ENCODE data around the gene SLC16A12. TPM values are rescaled to one million over a fixed set of nuclear protein-coding genes. Genes with fewer than 3 reads are reported as not detected.
A peak's percentile ranks its signal among the peaks of the same experiment; 100 is the strongest.

The SLC16A12 gene
- total and polyA plus RNA-seq, 2 of the 8 experiments (the other 6 are each of a cell fraction or from before 2014, with no cell fraction given): 1.6 to 1.9 TPM

GRCh38 chr10:89413398-89413912 lies 121.9 kb downstream of the SLC16A12 start:
- Histone ChIP-seq H3K4me1 (replicated peaks in 1 of 4; ENCODE audit: control insufficient read depth in 3 of 4, insufficient read depth in 4 of 4, low read length in 3 of 4) (peaks cover 0 to 10% (median 3%) of the 10 kb centered on the region in 4 experiments; a peak in 6 of 7 replicates), H2BK12ac (ENCODE audit: low read depth, low read length) (no peak overlapping the region), H3K56ac (replicated peaks; ENCODE audit: insufficient read length, low read depth, low read length) (no peak overlapping the region), H2BK120ac (replicated peaks; ENCODE audit: low read depth, low read length) (no peak overlapping the region), H3K27me3 (replicated peaks in 1 of 4; ENCODE audit: control insufficient read depth in 3 of 4, extremely low read depth in 1 of 4, insufficient read depth in 3 of 4, low read length in 3 of 4) (peaks cover 0 to 20% (median 15%) of the 10 kb centered on the region in 4 experiments; a peak in 6 of 7 replicates), H3K4me3 (ENCODE audit: extremely low read depth in 1 of 4, insufficient read depth in 2 of 4, low read depth in 3 of 4, low read length in 4 of 4) (peak overlapping the region in 2 of 4 experiments; percentile 78 to 81; a peak in 1 of 8 replicates), H3K23ac (ENCODE audit: insufficient read length) (no peak overlapping the region), H4K5ac (ENCODE audit: insufficient read length, low read depth, low read length) (no peak overlapping the region), H3K79me1 (ENCODE audit: low read depth, low read length) (no peaks in the 10 kb centered on the region), H4K20me1 (replicated peaks in 1 of 2; ENCODE audit: control insufficient read depth in 1 of 2, insufficient read depth in 2 of 2, low read length in 2 of 2) (no peaks in the 10 kb centered on the region), H2AK5ac (ENCODE audit: low read depth, low read length) (no peak overlapping the region), H3K79me2 (ENCODE audit: control insufficient read depth in 1 of 2, insufficient read depth in 2 of 2, low read length in 2 of 2) (no peaks in the 10 kb centered on the region), H3K27ac (ENCODE audit: low read depth, low read length) (no peak overlapping the region), H2AFZ (ENCODE audit: low read length) (no peak overlapping the region), H4K91ac (replicated peaks; ENCODE audit: insufficient read length, low read length) (no peak overlapping the region), H3K4me2 (ENCODE audit: insufficient read depth in 1 of 2, low read depth in 2 of 2, low read length in 2 of 2) (peak overlapping the region; percentile 82 to 85; a peak in 2 of 4 replicates), H3K9me3 (ENCODE audit: insufficient read depth in 2 of 2, low read depth in 1 of 2, low read length in 1 of 2) (no peaks in the 10 kb centered on the region), H4K8ac (ENCODE audit: extremely low read depth, insufficient read depth, low read length) (no peak overlapping the region), H3K4ac (replicated peaks; ENCODE audit: insufficient read length, low read depth, low read length) (no peak overlapping the region), H2BK5ac (ENCODE audit: low read depth, low read length) (no peak overlapping the region), H3K14ac (ENCODE audit: insufficient read length) (no peak overlapping the region), H3K9ac (replicated peaks in 1 of 4; ENCODE audit: extremely low read depth in 1 of 4, low read depth in 3 of 4, low read length in 3 of 4) (no peak overlapping the region), H2BK20ac (ENCODE audit: low read length) (no peak overlapping the region), H3K36me3 (ENCODE audit: control insufficient read depth in 2 of 4, insufficient read depth in 4 of 4, low read length in 3 of 4) (no peaks in the 10 kb centered on the region; a peak in 1 of 8 replicates), H3K23me2 (ENCODE audit: low read depth, low read length) (peaks cover 6% of the 10 kb centered on the region; the same call in 1 of the 2 replicates), H3K18ac (ENCODE audit: extremely low read depth, low read length) (no peak overlapping the region), H2BK15ac (ENCODE audit: low read length) (no peak overlapping the region)
- DNase-seq (ENCODE audit: low read depth in 1 of 2, low spot score in 2 of 2) (no peak), FAIRE-seq (no peak)
- 93% methylated on average over 7 of the region's 7 CpGs; no CpG with 5 or more reads in 1 of the 2 experiments for WGBS, 2 experiments (ENCODE audit: extremely low coverage in 1 of 2, insufficient coverage in 1 of 2, insufficient read length in 1 of 2, insufficient replicate concordance in 2 of 2, low coverage in 1 of 2, low lambda C conversion rate in 2 of 2, missing lambda C conversion rate in 1 of 2)
- ChIA-PET CTCF (ENCODE audit: partially characterized antibody) (interaction anchor here (0.6 to 1.4 kb wide), 7 partner anchors 20 to 172 kb away, joined by 3 to 4 read pairs (median 3); no protein-coding TSS in a partner anchor), POLR2A (ENCODE audit: partially characterized antibody) (no interaction called here)
- TF ChIP-seq CREB1 (IDR thresholded peaks at IDR 0.05) (no peak), RFX5 (IDR thresholded peaks at IDR 0.05; ENCODE audit: borderline replicate concordance, low read depth, low read length) (no peak), SIN3A (conservative IDR thresholded peaks at IDR 0.05 in 1 of 2, IDR thresholded peaks at IDR 0.05 in 1 of 2; ENCODE audit: low read depth in 1 of 2, low read length in 2 of 2) (no peak), BACH1 (IDR thresholded peaks at IDR 0.05; ENCODE audit: low read length) (no peak), JUND (IDR thresholded peaks at IDR 0.05; ENCODE audit: low read length) (no peak), KDM5A (IDR thresholded peaks at IDR 0.05; ENCODE audit: low read length) (no peak), EP300 (IDR thresholded peaks at IDR 0.05; ENCODE audit: borderline replicate concordance in 1 of 2, low read depth in 2 of 2, low read length in 2 of 2) (no peak), CBX8 (IDR thresholded peaks at IDR 0.05; ENCODE audit: borderline replicate concordance, low read depth, low read length) (no peak), SP2 (IDR thresholded peaks at IDR 0.05; ENCODE audit: low read length) (no peak)

Measured in H1 (cell line).